DMS 273 (cell line): Measurements from ENCODE around the gene KRT83.
"Not testable (repeated sequence)": the region's sequence is repeated elsewhere in the genome, so short reads cannot be mapped to it uniquely, and the experiment has no call there.

Source experiments
- DNase-seq: peaks from one replicate; lab custom pipeline; 2025; ENCODE audit not compliant: unreplicated experiment; lab: John Stamatoyannopoulos, UW

The KRT83 gene

DNA sequence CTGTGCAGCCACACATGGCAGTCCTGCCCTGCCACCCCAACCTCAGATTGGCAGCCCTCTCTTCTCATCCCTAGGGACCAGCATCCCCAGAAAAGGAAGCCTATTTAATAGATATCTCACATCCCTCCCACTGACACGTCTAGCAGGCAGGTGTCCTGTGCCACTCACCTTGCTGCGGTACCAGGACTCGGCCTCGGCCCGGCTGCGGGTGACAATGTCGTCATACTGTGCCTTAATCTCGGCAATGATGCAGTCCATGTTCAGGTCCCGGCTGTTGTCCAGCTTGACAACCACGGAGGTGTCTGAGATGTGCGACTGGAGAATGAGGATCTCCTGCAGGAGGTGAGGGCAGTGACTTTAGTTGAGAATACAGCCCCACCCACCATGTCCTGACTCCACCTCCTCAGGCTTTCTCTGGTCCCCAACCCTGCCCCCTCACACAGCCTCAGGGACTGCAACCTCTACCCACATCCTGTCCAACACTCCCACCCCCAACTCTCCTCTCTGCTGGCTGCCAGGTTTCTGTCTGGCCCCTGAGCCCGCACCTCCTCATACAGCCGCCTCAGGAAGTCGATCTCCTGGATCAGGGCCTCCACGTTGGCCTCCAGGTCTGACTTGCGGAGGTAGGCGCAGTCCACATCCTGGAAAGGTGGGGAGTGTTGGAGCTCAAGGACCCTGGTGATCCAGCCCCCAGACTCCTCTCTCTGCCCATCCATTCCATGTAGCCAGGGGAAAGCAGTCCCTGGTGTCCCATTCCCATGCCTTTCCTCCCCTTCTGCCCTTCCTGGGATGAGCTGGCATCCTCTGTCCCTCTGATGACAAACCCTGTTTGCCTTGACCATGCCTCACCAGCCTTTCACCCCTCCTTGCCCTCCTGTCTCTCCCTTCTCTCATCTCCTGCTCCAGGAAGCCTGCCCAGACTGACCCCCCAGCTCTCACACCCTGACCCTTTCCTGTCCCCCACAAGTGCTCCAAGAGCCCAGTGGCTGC is 33.1 kb downstream of the KRT83 start:
- DNase-seq: not testable (repeated sequence)

DNA sequence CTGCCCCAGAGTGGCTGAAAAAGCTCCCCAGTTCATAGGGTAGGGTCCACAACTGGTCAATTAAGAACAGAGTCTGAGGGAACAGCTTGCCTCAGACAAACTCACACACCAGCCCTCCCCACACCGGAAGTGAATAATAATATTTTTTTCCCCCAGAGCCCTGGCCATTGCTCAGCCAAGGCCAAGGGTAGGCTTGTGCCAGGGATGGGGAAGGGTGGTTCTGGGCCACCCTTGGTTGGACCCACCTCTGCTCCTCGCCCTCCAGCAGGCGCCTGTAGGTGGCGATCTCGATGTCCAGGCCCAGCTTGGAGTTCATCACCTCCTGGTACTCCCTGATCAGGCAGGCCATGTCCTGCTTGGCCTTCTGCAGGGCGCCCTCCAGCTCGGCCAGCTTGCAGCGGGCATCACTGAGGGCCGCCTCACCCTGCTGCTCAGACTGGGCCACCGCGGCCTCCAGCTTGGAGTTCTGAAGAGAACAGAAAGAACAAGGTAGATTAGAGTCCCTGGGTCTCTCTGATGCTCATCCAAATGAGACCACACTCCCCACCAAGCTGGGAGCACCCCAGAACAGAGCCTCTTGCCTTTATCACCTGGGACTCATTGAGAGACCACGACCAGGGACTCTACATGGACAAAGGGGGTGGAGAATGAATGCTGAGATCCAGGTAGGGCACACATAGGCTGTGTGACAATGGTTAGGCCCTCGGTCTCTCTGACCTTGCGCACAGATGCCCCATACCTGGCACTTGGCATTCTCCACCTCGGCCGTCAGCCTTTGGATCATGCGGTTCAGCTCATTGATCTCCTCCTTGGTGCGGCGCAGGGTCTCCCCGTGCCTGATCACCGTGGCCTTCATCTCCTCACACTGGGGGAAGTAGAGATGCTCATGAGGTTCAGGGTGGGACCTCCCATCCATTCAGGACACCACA is 34.1 kb downstream of the KRT83 start:
- not testable (repeated sequence) for DNase-seq

DNA sequence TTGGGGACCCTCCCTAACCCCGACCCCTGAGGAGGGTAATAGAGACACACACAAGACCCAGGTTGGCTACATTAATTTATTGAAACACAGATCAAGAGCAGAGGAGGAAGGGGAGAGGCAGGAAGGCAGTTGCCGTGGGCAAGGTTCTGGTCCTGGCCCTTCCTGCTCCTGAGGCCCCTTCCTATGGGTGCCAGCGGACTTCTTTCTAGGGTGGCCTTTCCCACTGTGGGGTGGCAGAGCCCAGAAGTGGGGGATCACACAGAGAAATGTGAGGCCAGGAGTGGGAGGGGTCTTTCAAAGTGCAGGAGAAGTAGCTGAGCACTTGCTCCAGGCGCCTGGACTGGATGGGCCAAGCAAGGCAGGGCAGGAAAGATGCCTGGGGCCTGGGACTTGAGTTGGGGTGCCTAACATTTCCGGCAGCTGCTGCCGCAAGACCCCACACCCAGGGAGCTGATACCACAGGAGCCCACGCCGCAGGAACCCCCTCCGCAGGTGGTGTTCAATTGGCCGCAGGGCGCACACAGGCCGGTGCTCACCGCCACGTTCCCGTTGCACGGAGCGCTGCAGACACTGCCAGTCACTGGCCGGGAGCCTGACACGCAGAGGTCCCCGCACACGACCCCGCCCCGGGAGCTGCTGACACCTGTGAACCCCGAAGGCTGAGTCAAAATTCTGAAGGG is 35.2 kb downstream of the KRT83 start:
- DNase-seq: no peak

DNA sequence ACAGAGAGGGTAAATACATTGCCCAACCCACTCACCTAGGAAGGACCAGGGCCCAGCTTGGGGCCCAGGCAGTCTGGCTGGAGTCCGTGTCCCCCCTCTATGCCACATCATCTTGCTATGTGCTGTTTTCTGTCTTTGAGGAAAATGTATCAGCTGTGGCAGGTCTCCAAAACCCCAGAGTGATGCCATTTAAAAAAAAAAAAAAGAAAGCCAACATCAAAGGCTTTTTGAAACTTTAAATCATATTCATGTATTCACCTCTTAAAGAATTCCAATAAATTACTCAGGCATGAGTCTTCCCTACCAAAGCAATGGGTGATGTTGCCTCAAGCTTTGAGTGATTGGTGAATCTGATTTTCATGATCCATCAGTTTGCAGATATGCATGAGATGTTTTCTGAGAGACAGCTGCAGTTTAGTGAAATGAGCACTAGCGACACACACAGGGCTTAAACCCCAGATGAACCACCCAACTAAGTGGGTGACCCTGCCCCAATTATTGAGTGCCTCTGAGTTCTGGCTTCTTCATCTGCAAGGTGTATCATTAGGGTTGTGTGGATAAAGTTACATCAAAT is 35.9 kb downstream of the KRT83 start:
- DNase-seq: no peak

DNA sequence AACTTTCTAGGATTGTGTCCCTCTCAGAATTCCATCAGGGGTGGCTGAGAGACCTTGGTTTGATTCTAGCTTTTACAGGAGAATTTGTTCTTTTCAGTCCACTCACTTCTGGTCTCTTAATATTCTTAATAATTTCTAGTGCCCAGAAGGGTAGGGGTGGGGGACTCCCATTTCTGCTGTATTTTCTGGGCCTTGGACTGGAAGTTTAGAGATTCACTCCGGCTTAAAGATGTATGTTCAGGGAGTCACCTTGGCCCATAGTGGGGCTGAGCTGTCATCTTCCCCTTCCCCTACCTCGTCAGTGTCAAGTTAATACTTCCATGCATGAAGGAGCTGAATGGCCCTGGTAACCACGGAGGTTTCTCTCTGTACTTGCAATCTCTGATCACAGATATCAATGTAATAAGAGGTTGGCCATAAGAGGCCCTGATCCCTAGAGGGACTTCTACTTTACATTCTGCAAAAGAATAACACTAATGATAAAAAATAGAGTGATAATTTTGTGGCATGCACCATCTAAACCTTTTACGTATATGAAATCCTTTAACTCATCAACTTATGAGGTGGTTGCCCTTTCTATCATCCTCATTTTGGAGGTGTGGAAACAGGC is 36.5 kb downstream of the KRT83 start:
- DNase-seq: no peak

DNA sequence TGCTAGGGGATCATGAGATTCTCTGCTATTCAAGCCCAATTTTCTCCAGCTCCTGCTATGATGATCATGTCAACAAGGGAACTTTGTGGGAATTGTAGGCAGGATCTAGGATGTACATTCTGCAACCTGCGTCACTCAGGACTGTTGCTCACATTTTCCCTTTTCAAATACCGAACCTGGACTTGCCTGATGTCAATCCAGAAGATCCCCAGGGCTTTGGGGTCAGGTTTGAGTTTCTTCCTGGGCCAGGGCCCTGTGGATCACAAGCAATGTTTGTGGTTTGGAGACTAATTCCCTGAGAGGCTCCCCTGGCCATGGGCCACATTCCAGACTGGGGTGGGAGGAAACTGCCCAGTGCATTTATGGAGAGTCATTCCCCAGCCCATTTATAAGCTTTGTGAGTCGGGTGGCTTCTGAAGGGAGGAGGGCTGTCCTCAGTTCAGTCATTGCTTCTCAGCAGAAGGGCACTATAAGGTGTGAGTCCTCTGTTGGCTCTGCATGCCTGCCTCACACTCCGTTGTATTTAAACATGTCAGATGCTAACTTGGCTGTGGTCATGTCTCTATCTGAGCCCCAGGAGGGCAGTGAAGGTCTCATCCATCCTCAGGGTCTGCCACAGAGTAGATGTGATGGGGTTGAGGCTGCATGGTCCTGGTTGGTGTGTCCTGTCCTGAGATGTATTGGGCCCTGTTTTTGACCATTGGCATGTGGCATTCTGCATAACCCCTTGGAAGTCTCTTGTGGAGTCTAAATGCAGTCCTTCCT is 40.2 kb downstream of the KRT83 start:
- DNase-seq: no peak

DNA sequence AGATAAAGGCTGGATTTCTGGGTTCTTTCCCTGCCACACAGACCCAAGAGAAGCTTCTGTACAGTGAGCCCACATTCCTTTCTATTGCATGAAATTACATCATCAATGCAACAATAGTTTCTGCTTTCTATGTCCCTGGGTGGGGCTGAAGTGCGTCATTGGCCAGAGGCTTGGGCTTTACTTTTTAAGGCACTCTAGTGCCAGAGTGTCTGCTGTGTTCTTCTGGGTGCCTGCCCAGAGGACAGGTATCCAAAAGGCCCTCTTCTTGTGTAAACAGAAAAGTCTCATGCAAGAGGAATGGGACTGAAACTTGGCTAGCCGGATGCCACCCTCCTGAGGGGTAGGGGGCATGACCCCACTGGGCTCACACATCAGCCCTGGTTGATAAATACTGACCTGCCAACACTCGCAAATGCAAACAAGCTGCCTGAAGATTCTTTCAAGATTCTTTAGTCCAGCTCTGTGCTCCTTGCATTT is 40.8 kb downstream of the KRT83 start:
- no peak for DNase-seq

DNA sequence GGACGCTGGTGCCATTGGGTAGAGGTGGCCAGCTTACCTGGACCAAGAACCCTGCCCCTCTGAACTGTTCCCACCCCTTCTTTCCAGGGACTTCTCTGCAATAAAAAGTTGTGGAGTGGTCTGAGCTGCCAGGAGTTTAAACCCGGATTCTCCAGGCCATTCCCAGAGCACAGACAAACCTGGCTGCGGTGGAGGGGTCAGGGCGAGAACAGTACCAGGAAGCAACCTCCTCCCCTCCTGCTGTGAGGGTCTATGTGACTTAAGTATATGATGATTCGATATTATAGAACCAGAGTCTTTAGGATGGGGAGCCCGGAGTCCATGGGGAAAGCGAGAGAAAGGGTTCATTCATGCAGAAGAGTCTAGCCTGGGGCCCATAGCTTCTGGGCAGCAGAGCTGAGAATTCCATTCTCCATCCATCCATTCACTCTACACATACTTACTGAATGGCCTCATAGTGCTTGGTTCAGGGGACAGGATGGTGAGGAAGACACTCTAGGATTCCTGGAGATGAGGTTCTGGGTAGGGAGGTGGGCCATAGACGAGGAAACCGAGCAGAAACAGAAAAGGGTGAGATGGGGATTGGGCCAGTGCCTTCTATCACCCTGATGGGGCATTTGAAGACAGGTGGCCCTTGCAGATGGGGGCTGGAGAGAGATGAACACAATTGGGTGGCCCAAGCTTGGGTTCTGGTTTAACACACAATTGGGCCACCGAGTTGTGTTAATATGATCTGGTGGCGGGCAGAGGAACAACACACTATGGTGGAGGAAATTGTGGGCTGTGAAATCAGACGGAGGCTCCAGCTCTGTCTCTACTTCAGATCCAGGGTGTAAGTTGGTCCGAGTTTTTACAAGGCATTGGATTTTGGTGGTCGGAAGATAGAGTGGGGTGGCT is 41.5 kb downstream of the KRT83 start:
- DNase-seq: no peak

DNA sequence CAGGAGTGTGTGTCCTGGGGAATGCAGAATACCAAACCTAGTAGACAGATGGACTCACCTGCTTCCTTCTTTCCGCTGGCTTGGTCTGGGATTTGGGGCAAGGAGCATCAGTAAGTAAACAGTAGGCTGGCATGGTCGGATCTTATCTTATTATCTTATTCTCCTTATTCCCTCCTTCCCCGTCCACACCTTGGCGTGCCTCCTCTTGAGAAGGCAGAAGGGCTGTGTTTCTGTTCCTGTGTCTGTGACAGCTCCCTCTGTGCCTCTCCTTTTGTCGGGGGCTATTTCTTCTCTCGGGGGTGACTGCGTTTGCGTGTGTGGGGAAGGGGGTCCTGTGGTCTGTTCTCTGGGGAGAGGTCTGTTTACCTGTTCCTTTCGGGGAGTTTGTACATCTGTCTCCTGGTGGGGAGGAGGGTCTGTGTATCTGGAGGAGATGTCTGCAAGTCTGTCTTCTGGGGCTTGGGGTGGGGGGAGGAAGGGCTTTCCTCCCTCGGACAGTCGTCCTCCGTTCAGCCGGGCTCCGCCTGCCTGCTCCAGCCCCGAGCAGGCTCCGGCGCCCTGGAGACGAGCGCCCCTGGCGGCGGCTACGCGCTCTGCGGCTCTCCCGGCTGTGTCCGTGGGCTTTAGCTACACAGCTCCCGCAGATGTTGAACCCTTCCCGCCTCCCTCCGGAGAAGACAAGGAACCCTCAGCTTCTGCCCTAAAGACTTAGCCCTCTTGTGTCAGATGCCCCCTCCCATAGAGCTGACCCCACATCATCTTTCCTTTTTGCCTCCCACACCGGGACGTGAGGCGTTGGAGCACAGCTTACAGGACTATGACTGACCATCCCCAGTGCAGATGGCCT is 42.4 kb downstream of the KRT83 start:
- DNase-seq: peak; percentile 76

DNA sequence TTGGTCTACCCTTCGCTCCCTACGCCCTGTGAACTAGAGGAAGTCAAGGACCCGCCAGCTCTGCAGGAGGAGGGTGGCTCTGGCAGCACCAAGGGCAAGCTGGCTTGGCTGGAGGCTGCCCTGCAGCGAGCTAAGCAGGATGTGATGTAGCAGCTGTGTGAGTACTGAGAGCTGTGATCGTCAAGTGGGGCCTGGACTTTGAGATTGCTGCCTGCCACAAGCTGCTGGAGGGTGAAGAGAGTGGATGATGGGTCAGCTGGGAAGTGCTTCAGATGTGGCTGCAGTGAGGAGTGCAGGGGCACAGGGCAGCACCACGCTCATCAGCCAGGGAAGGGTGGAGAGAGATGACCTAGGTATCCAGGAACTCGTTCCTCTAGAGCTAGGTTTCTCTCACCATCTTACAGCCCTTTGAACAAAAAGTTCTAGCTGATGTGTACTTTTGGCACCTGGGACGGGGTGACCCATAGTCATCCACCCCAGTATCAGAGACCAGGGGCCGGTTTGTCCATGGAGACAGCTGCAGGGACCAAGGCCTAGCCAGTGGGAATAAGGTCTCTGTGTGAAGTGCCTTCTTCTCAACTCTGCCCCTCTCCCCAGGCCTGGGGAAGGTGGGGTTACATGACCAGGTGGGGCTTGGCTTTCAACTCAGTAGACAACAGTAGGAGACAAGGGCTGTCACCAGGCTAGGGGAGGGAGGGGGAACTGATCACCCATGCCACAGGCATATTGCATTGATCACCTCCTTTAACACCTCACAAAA is 43.5 kb downstream of the KRT83 start:
- no peak for DNase-seq

DNA sequence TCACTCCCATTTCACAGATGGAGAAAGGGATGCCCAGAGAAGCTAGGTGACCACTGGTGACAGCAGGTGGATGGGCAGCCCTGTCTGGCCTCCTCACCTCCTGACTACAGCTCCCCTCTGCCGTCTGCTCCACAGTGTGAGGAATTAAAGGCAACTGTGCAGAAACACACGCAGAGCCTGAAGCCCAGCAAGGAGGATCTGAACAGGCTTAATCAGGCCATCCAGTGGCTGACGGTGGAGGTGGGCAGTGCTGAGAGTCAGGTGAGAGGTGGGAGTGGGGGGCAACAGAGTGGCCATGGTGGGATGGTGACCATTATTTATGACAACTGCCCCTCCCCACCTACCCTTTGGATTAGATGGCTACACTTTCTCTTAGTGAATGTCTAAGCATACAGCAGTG is 45.5 kb downstream of the KRT83 start:
- DNase-seq: no peak

DNA sequence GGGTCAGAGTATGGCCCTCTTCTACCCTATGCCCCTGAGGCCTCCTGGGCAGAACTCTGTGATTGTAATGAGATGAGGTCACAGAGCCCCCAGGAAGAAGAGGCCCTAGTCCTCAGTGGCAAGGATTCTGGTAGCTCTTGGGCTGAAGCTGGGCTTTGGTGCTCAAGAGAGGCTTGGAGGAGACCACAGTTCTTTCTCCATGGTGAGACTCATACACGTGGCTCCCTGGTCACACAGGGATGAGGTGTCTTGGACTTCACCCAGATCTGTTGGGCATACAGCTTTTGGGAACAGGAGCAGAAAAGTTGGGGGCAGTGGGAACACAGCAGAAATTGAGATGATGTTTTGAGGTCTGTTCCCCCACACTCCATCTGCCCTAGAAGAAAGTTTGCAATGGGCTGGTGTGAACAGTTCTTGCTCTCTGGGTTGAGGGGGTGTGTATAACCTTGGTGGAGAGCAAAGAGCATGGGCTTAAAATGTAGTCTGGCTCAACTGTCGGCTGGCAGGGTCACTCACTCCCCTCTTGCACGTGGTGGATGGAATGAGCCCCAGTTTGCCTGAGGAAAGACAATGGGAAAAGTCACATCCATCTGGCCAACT is 46.6 kb downstream of the KRT83 start, which contains the start of gene KRT86:
KRT86 (plus strand) TSS at position 125 of the 600 bp plus-strand sequence. CDS start 27,272 bp downstream, outside the sequence.
- DNase-seq: no peak

DNA sequence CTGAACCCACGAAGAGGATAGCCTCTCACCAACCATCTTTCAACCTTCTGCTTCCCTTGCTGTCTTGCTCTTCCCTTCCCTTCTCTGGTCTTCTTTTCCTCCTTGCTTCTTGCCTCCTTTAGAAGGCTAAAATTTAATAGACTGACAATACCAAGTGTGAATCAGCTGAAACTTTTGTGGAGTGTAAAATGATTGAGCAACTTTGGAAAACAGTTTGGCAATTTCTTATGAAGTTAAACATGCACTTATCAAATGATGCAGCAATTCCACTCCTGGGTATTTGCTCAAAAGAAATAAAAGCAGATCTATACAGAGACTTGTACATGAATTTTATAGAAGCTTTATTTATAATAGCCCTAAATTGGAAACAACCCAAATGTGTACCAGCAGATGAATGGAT is 50.0 kb downstream of the KRT83 start:
- DNase-seq: no peak

DNA sequence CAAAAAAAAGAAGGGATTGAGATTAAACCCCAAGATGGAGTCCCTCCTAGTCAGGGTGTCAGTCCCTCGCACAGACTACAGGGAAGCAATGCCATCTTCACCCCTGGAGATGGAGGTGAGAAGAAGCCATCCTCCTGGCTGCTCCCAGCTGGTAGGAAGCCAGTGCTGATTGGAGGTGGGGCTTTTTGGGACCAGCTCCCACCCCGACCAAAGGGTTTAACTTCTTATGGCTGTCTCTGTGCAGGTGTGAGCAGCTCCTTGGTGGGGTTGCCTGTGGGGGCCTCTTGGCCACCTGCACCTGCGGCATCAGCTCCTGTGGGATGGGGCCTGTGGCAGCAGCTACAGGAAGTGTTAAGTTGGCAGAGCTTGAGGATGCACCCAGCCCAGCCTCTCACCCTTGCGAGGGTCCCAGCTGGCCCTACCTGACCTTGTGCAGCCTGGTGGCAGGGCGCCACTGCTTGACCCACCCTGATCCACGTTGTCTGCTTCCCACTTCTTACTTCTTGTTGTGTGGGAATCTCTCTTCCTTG is 50.6 kb downstream of the KRT83 start:
- DNase-seq: no peak

DNA sequence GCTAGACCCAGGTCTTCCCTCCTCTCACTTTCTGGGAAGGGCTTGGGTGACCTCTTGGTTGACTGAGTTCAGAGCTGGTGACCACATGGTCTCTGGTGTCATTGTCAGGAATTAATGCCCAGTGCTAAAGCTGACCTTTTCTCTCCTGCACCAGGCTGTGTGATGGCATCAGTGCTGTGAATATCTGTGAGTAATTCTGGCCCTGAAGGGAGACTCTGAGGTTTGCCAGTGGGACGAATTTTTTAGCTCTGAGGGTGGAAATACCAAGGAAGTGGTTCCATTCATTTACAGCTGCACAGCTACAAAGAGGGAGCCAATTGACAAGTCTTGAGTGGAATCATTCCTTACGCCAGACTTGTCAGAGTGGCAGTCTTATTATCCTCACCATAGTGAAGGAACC is 53.0 kb downstream of the KRT83 start:
- no peak for DNase-seq

DNA sequence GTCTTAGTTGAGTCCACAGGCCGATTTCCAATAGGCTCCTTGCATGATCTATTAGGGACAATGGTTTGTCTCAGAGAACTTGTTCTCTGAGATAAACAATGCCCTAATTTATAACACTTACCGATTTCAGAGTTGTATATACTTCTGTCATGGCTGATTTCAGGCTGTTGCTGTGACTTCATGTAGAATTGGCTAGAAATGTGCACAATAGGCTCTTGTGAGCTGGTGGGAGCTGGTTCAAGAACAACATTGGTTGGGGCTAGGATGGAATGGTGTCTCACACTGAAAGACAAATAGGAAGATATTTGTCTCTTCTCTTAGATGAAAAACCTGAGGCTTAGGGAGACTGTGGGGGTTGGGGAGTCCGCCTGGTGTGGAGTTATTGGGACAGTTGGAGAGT is 53.5 kb downstream of the KRT83 start:
- no peak for DNase-seq
